COLO668 (cell line): ENCODE data around the gene ANKRD33B.

Experiments
- DNase-seq: peaks from one replicate; lab custom pipeline; 2025; ENCODE audit not compliant: unreplicated experiment; lab: John Stamatoyannopoulos, UW

The ANKRD33B gene

GRCh38 chr5:10672146-10673016, 108.5 kb downstream of the ANKRD33B start:
- DNase-seq: no peak

DNA sequence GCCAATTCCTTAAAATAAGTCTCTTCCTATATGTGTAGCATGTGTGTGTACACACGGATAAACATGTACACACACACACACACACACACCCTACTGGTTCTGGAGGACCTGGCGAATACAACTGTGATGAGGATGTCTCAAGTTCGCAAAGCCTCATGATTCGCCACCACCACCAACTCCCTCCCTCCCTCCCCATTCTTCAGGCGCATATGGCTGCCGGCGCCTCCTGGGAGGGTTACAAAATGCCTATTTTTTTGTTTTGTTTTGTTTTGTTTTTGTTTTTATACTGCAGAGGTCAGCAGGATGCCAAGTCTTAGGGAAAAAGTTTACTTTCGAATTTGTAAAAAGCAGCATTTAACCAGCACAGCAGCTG, 109.1 kb downstream of the ANKRD33B start:
- no peak for DNase-seq

GRCh38 chr5:10673407-10673806, 109.5 kb downstream of the ANKRD33B start:
- DNase-seq: no peak

DNA sequence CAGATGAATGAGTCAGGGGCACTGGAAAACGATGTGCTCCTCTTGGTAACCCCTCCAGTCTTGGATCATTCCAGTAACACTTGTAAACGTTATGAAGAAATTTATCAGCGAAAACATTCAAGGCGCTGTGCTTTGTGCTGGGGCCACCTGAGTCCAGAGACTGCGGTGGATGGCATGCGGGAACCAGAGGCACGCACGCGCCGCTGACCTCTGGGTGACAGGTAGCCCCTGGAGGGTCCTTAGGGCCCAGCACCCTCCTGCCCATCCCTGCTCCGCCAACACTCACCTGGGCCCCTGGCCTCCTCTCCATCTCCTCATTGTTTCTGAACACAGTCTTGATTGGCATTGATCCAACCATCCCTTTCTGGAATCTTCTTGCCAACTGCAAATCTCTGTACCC, 110.2 kb downstream of the ANKRD33B start:
- DNase-seq: no peak

DNA sequence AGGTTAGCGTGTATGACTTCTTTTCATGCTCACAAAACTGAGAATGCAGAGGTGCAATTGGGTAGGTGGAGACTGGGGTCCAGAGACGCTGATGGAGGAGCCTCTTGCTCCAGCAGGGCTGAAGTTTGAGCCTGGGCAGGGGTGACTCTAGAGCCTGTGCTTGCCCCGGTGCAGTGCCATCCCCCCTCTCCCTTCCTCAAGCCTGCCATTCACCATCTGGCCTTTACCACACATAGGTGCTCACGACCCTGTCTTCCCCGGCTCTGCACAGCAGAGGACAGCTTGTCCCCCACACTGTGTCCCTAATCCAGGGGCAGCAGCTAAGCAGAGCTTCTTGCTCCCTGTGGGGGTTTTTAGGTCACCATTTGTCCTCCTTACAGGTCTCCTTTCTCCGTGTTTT, 110.7 kb downstream of the ANKRD33B start:
- no peak for DNase-seq

DNA sequence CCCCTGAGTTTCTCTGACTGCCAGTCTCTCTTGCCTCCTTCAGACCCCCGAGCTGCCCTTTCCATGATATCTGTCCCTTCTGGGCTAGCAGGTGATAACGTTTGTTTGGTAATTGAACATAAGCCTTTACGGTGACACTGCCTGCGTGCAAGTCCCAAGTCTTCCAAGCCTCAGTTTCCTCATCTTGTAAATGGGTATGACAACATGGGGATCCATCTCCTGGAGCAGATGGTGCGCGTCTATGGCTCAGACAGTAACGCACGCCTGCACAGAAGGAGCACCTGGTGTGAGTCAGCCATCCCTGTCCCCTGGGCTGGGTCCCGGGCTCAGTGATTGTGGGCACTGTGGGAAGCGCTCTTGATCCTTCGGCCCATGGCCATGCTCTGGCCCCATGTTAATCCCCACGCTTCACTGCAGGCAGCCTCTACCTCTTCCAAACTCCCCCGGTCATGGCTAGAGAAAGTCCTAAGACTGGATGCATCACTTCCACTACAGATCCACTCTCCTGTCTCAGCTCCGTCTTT, 111.4 kb downstream of the ANKRD33B start:
- DNase-seq: no peak

- no peak for DNase-seq
Measured at GRCh38 chr5:10676224-10676623, 112.4 kb downstream of the ANKRD33B start.

- DNase-seq: no peak
Measured at GRCh38 chr5:10676946-10677345, 113.1 kb downstream of the ANKRD33B start.

DNA sequence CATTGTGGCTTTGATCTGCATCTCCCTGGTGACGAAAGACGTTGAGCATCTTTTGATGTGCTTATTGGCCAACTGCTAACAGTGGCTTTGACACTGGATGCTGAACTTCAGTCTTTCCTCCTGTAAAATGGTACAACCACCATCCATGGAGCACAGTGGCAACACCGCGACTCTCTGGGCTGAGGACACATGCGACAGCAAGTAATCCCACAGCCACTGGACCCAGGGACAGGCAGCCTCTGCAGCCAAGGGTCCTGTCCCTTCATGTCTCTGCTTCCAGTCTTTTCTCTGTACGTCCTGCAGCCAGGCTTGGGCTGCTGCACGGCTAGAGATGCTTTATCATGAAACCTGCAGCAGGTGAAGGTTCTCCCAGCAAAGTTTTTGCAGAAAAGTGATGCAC, 113.7 kb downstream of the ANKRD33B start:
- no peak for DNase-seq

GRCh38 chr5:10678244-10678643, 114.4 kb downstream of the ANKRD33B start:
- no peak for DNase-seq

DNA sequence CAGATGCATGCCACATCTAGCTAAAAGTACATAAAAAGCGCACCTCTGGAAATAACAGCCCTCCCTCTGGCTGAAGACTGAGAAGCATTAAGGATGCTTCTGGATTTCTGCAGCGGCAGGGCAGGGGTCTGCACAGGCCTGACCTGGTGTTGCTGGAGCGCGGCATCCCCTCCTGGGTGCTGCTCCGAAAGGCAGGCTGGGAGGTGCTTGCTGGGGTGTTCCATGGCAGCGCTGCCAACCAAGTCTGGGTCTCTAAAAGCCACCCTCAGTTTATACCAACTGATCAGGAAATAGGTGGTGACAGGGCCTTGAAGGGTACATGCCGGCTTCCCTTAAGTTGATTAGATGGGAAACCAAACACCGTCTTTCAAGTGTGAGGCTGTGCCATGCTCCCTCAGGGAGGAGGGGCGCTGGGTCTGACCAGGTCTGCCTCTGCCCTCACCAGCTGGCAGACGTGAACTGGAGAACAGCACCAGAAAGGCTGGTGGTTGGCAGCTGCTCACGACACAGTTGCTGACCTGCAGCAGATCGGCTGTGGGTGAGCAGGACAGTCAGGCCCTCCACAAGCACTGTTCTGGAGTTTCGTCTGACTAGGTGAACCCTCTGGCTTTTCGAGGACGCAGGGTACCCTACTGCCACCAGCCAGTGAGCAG, 115.6 kb downstream of the ANKRD33B start:
- DNase-seq: no peak

DNA sequence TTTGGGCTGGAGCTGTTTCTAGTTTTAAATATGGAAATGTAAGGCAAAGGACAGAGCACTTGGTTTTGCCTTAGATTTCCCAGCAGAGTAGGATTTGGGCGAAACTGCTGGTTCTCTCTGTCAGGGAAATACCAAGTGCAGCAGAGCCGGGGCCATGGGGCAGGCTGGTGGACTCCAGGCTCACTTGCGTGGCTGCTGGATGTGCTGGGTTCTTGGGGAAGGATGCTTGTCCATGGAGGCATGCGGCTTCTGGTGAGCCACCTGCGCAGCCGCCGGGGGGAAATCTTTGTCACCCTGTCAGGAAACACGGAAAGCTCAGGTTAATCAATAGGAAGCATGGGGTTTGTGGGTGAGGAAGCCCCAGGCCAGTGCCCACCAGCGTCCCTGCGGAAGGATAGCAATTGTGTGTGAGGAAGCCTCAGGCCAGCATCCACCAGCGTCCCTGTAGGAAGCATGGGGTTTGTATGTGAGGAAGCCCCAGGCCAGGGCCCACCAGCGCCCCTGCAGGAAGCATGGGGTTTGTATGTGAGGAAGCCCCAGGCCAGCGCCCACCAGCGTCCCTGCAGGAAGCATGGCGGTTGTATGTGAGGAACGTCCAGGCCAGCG, 117.1 kb downstream of the ANKRD33B start:
- DNase-seq: no peak

DNA sequence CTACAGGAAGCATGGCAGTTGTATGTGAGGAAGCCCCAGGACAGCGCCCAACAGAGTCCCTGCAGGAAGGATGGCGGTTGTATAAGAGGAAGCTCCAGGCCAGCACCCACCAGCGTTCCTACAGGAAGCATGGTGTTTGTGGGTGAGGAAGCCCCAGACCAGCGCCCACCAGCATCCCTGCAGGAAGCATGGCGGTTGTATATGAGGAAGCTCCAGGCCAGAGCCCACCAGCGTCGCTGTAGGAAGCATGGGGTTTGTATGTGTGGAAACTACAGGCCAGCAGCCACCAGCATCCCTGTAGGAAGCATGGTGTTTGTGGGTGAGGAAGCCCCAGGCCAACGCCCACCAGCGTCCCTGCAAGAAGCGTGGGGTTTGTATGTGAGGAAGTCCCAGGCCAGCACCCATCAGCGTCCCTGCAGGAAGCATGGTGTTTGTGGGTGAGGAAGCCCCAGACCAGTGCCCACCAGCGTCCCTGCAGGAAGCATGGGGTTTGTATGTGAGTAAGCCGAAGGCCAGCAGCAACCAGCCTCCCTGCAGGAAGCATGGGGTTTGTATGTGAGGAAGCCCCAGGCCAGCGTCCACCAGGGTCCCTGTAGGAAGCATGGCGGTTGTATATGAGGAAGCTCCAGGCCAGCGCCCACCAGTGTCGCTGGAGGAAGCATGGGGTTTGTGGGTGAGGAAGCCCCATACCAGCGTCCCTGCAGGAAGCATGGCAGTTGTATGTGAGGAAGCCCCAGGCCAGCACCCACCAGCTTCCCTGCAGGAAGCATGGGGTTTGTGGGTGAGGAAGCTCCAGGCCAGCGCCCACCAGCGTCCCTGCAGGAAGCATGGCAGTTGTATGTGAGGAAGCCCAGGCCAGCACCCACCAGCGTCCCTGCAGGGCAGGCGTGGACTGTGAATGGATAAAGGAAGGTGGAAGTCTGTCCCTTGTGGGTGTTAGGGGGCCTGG, 118.1 kb downstream of the ANKRD33B start:
- no peak for DNase-seq

DNA sequence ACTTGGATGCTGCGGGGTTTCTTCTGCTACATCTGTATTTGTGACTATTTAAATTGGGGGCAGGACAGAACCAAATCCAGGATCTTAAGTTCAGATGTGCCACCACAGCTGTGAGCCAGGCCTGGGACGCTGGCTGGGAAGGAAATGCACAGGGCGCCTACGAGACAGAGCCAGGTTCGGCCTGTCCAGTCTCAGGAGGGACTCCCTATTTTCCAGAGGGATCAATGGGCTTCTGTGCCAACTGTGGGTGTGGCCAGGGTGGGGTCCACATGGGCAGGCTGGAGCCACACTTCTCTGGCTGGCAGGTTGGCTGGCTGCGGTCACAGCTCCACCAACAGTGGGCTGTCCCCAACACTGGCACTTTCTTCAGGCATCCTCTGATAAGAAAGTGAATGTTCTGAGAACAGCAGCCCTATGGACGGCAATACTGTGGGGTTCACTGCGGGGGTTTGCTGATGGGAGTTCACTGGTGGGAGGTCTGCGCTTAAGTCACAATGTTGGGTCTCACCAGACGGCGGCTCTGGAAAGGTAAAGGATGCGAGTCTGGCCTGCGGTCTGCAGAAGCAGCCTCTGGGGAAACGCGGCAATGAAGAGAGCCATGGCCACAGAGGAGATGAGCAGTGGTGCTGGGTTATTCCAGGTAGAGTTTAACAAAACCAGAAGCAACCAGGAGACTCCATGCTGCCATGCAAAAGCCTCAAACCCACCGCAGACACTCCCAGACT, 119.1 kb downstream of the ANKRD33B start:
- no peak for DNase-seq

DNA sequence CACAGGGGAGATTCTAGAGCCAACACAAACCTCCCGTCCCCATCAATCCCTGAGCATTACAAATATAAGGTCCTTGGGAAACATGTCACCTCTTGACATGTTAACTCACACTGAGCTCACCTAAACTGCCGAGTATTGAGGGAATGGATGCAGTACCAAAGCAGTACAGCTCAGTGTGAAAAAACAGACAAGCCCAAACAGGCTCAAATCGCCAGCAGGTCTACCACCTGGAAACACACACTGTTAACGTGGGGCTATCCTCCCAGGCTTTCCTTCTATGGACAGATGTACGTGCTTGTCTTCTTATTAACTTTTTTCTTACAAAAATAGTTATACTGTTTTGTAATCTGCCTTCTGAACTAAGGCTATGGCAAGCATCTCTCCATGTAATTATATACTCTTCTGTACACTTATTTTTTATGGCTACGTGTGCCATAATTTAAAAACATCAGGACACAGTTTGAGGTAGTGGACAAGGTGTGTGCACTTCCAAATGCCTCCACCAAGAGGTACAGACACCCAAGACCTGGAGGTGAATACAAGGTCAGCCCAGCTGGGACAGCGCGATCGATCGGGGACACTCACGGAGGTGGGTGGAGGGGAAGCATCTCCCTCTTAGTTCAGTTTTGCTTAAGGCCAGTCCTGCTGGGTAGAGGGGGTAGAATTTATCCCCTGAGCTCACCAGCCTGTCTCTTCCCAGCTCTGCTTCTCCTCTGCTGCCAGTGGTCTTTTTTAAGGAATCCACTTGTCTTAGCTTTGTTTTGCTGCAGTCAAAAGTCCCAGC, 120.6 kb downstream of the ANKRD33B start:
- no peak for DNase-seq

DNA sequence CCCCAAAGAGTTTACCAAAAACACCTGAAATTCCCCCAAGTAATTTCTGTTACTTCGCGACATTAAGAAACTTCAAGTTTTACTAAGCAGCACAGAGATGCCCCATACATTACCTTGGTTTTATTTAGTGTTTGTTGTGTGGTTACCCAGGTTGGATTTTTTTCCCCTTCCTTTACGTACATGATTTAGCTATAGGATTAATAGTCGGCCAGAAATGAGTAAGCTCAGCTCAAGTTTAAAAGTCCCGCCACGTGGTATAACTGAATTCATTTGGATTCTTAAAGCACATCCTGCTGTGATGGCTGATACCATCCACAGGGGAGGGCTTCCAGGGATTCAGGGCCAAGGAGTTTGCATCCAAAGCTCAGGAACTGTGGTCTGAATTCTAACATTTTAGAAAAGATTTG, 121.2 kb downstream of the ANKRD33B start:
- DNase-seq: no peak

- no peak for DNase-seq
Measured at GRCh38 chr5:10686890-10687289, 123.0 kb downstream of the ANKRD33B start.

DNA sequence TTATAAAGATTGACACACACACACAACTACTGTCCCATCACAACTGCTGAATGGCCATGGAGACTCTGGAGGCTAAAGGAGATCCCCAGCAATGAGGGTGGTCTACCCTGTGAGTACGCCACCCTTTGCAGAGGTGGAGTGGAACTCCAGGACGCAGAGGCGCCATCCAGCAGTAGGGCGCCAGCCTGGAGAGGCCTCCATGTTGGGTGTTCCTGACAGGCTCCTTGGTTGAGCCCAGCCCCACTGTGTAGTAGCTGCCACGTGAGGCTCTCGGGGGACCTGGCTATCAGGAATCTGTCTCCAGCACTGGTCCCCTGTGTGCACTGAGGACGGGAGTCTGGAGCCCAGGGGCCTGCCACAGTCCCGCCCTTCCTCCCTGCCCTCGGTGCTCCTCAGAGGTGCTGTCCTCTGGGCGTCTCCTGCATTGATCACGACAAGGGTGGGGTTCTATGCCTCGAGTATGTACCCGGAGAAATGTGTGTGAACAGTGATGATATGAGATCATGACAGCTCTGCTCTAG, 124.8 kb downstream of the ANKRD33B start:
- DNase-seq: no peak

GRCh38 chr5:10689391-10690081, 125.7 kb downstream of the ANKRD33B start:
- DNase-seq: no peak
